ENCODE data around the gene ACTL8. TPM values are rescaled to one million over a fixed set of nuclear protein-coding genes. Genes with fewer than 3 reads are reported as not detected.

Gene ACTL8
- total and polyA plus RNA-seq, 2 of the 4 experiments (the other 2 are of a cell fraction) = under 0.01 to 0.07 TPM

DNA sequence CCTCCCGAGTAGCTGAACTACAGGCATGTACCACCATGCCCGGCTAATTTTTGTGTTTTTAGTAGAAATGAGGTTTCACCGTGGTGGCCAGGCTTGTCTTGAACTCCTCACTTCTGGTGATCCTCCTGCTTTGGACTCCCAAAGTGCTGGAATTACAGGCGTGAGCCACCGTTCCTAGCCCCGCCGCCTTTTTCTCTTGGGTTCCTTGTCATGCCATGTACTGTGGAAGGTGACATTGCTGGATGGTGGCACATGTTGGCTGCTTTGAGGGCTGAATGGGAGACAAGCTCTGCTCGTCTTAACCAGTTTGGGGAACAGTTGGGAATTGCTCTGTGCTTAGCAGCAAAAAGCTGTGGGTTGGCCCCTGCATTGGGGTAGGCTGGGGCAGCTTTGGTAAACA, 22.7 kb downstream of the ACTL8 start:
- no peak overlapping the region for H3K56ac ChIP-seq (ENCODE audit: extremely low read depth, insufficient read depth, low read length)
- in situ Hi-C loops (cut with MboI; ENCODE audit: low sequenced_read_pairs) = no loop called here
- H2AK9ac ChIP-seq (replicated peaks; ENCODE audit: low read depth, low read length, poor library complexity) = no peak overlapping the region
- H2BK5ac ChIP-seq (ENCODE audit: low read depth, low read length, poor library complexity, severe bottlenecking) = no peak overlapping the region
- no peak overlapping the region for H3K27ac ChIP-seq (ENCODE audit: insufficient read depth, low read length)
- intact Hi-C loops (cut with micrococcal nuclease) = no loop called here
- H4K5ac ChIP-seq (ENCODE audit: low read depth, low read length) = no peak overlapping the region
- no peak overlapping the region for H4K8ac ChIP-seq (ENCODE audit: low read depth in 2 of 2, low read length in 2 of 2)
- H2BK120ac ChIP-seq (ENCODE audit: low read depth, low read length) = no peak overlapping the region
- no peak overlapping the region for H3K4me3 ChIP-seq (ENCODE audit: insufficient read depth, low read depth, low read length)
- WGBS, 2 experiments (ENCODE audit: extremely low coverage in 2 of 2, insufficient read length in 1 of 2) = 90% methylated on average over 2 of the region's 8 CpGs; no CpG with 5 or more reads in 1 of the 2 experiments
- POLR2A ChIA-PET (ENCODE audit: unreplicated experiment) = no interaction called here
- no peak for TF ChIP-seq SMC3 (IDR thresholded peaks at IDR 0.05; ENCODE audit: low read depth, low read length)
- H3K4me2 ChIP-seq (ENCODE audit: low read depth, low read length) = no peak overlapping the region
- H3K79me1 ChIP-seq (ENCODE audit: low read depth in 1 of 2, low read length in 2 of 2) = no peaks in the 10 kb centered on the region
- no peak overlapping the region for H4K91ac ChIP-seq (ENCODE audit: insufficient read depth, low read depth, low read length)
- H3K9me1 ChIP-seq (ENCODE audit: insufficient read depth, low read length) = no peaks in the 10 kb centered on the region
- H2BK20ac ChIP-seq (ENCODE audit: low read depth, low read length) = no peak overlapping the region
- H3K18ac ChIP-seq (ENCODE audit: low read depth, low read length) = no peak overlapping the region
- no peaks in the 10 kb centered on the region for H3K9me3 ChIP-seq (ENCODE audit: control insufficient read depth, insufficient read depth, low read length)
- no peak overlapping the region for H3K23ac ChIP-seq (ENCODE audit: low read depth, low read length)
- DNase-seq (no peak), ATAC-seq (ENCODE audit: low read depth) (no peak)
- H3K4me1 ChIP-seq (ENCODE audit: control insufficient read depth, insufficient read depth, low read length) = no peaks in the 10 kb centered on the region
- H2AK5ac ChIP-seq (ENCODE audit: low read depth, low read length) = no peak overlapping the region
- H3K27me3 ChIP-seq (ENCODE audit: control insufficient read depth, insufficient read depth, low read length) = peaks cover 8% of the 10 kb centered on the region
- no peak overlapping the region for H3K14ac ChIP-seq (replicated peaks; ENCODE audit: low read depth, low read length)
- CTCF ChIA-PET = no interaction called here
- H3K36me3 ChIP-seq (ENCODE audit: control insufficient read depth, insufficient read depth, low read length) = no peaks in the 10 kb centered on the region
- BruUV-seq (replicated peaks) = no TSS peak
- H2AFZ ChIP-seq (replicated peaks; ENCODE audit: low read length, poor library complexity) = no peak overlapping the region
- no peak overlapping the region for H2BK15ac ChIP-seq (ENCODE audit: low read depth, low read length)
- no peak overlapping the region for H3K4ac ChIP-seq (ENCODE audit: low read depth, low read length)
- no peak overlapping the region for H3K9ac ChIP-seq (ENCODE audit: low read depth, low read length)
- no peaks in the 10 kb centered on the region for H4K20me1 ChIP-seq (ENCODE audit: insufficient read depth, low read length)
- dilution Hi-C loops (cut with HindIII; ENCODE audit: low sequenced_read_pairs, unreplicated experiment) = no loop called here

All from IMR-90 (cell line).